ENCODE results near the gene ADGRG3.

Gene ADGRG3

GRCh38 chr16:57645691-57646387 lies 22.3 kb upstream of the ADGRG3 start:
- DNase-seq (ENCODE audit: low read depth in 1 of 2, low spot score in 1 of 2) = no peak

DNA sequence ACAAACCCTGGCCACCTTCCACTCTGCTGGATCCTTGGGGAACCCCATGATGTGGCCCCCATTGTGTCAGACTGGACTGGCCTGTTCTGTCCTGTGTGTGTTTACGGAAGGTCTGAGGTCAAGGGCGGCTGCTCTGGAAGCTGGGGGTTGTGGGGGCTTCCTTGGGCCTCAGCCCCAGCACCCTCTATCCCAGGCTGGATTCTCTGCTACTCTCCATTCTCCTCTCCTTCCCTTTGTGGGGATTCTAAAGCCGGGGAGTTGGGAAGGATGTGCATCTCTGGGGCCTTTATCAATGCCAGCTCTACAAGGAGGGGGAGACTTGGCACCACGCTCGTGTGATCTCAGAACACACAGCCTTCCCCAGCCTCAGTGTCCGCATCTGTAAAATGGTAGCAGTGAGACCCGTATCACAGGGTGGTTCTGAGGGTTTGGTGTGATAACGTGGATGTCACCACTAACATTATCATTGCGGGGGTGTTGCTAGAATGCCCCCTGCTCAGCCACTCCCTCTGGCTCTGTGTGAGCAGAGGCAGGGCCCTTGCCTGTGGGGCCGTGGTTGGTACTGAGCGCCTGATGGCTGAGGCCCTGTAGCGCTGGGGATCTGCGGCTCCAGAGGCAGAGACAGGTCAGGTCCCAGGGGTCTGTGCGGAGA lies 21.6 kb upstream of the ADGRG3 start:
- DNase-seq (ENCODE audit: low read depth in 1 of 2, low spot score in 1 of 2) = no peak

DNA sequence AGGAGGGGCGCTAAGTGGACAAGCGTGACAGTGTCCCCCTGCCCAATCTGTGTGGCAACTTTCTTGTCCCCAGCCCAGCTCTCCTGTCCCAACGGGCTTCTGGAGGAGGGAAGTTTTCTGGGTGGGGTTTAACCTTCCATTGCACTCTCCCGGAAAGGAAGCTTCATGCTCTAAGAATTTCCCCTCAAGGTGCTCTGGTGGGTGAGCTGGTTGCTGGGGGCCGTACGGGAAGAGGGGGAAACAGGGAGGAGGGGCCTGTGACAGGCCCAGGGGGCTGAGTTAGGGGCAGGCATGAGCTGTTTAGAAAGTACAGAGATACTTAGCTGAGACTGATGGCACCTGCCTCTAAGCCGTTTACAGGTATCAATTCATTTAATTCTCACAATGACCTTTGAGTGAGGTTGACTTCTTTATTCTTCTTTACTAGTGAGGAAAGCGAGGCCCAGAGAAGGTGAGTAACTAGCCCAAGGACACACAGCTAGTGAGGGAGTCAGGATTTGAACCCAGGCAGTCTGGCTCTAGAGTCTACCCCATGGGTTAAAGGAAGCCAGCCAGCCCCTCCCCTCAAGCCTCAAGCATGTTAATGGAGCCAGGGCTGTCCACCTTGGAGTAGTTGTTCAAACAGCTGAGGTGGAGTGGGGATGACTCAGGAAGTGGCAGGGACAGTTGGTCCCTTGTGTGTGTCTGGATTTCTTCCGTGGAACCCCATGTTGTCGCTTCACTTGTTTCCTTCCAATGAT lies 20.8 kb upstream of the ADGRG3 start:
- DNase-seq (ENCODE audit: low read depth in 1 of 2, low spot score in 1 of 2) = no peak

DNA sequence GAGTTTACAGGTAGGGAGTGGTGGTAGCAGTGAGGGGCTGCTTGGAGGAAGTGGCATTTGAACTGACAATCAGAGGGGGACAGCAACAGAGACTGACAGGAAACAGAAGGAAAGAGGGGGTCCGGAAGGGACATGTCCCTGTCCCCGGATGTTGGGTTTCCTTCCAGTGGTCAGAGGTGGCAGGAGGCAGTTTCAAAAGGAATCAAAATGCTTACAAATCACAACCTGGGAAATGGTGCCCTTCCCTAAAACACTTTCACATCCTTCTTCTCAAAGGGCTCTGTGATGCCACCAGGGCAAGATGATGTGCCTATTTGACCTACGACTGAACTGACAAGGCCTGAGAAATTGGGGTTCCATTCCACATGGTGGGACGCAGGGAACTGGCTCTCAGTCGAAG lies 20.0 kb upstream of the ADGRG3 start:
- DNase-seq (ENCODE audit: low read depth in 1 of 2, low spot score in 1 of 2) = no peak

- DNase-seq (ENCODE audit: low read depth in 1 of 2, low spot score in 1 of 2) = peak; percentile 77 to 84
These were observed 19.3 kb upstream of the ADGRG3 start for GRCh38 chr16:57648581-57649442.

DNA sequence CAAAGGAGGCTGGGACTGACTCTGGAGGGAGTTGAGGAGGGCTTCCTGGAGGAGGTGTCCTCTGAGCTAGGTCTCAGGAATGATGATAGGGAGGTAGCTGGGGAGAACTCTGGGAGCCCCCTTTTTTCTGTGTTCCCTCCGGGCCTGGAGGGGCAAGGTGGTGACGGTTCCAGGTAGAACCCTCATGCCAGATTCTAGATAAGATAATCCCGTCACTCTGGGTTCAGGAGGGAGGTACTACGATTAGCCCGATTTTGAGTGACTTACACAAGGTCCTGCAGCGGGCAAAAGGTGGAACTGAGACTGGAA lies 18.7 kb upstream of the ADGRG3 start:
- DNase-seq (ENCODE audit: low read depth in 1 of 2, low spot score in 1 of 2) = no peak

DNA sequence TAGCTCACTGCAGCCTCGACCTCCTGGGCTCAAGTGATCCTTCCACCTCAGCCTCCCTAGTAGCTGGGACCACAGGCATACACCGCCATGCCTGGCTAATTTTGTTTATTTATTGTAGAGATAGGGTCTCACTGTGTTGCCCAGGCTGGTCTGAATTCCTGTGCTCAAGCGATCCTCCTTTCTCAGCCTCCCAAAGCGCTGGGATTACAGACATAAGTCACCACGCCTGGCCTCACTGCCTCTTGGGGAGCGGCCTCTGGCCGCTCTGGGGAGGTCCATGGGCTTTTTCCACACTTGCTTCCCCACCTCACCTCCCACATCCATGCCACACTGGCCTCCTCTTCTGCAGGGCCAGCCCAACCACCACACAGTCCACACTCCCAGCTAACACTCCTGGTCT lies 18.3 kb upstream of the ADGRG3 start:
- DNase-seq (ENCODE audit: low read depth in 1 of 2, low spot score in 1 of 2) = no peak

DNA sequence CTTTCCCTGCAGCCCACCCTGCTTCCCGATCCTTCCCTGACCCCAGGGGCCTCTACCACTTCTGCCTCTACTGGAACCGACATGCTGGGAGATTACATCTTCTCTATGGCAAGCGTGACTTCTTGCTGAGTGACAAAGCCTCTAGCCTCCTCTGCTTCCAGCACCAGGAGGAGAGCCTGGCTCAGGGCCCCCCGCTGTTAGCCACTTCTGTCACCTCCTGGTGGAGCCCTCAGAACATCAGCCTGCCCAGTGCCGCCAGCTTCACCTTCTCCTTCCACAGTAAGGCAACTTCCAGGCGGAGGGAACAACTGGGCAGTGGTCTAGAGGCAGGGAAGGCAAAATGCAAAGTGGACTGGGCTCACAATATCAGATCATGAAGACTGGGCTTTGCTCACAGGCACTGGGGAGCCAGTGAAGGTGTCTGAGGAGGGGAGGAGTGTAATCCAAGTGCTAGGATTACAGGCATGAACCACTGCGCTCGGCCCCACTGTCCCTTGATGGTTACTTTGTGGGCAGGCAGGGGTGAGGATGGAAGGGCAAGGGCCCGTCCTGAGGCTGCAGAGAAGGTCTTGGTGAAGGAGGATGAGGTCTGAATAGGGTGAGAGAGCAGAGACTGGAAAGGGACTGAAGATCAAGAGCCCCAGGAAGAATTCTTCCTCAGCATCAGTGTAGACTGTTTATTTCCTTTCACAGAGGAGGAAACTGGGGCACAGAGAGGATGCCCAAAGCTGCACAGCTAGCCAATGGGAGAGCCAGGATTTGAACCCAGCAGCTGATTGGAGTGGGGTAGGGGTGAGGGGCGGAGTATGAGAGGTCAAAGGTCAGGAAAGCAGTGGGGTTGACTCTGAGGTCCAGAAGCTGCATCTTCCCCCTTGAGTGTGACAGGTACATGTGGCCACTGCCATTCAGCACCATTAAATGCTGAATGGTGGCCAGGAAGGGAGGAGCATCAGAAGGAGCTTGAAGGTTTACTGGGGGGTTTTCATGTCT lies 16.5 kb upstream of the ADGRG3 start:
- DNase-seq (ENCODE audit: low read depth in 1 of 2, low spot score in 1 of 2) = no peak

- DNase-seq (ENCODE audit: low read depth in 1 of 2, low spot score in 1 of 2) = no peak
These were observed 15.2 kb upstream of the ADGRG3 start for GRCh38 chr16:57652695-57653471.

- DNase-seq (ENCODE audit: low read depth in 1 of 2, low spot score in 1 of 2) = no peak
These were observed 14.2 kb upstream of the ADGRG3 start for GRCh38 chr16:57653936-57654335.

DNA sequence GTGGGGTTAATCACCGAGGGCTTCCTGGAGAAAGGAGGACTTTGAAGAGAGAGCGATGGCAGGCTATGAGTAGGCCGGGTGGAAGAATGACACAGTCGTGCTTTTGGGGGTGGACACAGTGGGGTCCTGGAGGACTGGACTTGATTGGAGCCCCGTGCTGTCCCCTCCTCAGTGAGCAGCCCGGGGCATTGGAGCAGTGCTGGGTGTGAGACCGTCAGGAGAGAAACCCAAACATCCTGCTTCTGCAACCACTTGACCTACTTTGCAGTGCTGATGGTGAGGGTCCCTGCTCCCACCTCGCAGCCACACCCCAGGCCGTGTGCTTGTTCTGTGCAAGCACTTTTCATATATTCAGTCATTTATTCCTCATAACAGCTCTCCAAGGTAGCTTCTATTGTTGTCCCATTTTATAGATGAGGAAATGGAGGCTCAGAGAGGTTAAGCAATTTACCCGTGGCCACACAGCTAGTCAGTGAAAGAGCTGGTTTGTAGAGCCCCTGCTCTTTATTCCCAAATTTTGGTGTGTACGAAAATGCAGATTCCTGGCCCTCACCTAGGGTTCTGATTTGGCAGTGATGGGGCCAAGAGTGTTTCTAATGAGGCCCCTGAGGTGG lies 11.7 kb upstream of the ADGRG3 start:
- no peak for DNase-seq (ENCODE audit: low read depth in 1 of 2, low spot score in 1 of 2)

- no peak for DNase-seq (ENCODE audit: low read depth in 1 of 2, low spot score in 1 of 2)
These were observed 10.9 kb upstream of the ADGRG3 start for GRCh38 chr16:57657228-57657627.

DNA sequence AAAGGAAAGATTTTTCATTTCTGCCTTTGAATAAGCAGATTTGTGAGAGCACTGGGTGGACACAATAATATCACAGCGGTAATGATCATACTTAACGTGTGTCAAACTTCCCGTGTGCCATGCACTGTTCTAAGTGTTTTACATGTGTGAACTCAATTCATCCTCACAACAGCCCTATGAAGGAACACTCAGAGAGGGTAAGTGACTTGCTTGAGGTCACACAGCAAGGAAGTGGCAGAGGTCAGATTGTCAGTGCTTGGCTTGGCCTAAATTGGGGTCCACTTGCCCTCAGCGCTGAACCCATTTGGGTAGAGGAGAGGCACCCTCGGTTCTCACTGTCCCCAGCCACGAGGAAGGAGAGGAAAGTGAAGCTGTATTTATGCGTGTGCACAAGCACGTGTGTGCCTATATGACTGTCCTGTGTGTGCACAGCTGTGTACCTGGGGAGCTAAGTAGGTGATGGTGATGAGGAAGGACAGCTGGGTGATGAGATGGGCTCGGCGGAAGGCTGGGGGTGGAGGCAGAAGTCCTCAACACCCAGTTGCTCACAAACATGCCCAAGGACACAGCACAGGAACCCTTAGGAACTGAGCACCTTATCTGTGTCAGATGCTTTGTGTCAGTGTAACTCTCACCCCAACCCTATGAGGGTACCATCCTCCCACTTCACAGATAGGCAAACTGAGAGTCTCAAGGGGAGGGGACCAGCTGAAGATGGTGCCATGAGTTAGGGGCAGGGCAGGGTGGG lies 9.8 kb upstream of the ADGRG3 start:
- no peak for DNase-seq (ENCODE audit: low read depth in 1 of 2, low spot score in 1 of 2)

DNA sequence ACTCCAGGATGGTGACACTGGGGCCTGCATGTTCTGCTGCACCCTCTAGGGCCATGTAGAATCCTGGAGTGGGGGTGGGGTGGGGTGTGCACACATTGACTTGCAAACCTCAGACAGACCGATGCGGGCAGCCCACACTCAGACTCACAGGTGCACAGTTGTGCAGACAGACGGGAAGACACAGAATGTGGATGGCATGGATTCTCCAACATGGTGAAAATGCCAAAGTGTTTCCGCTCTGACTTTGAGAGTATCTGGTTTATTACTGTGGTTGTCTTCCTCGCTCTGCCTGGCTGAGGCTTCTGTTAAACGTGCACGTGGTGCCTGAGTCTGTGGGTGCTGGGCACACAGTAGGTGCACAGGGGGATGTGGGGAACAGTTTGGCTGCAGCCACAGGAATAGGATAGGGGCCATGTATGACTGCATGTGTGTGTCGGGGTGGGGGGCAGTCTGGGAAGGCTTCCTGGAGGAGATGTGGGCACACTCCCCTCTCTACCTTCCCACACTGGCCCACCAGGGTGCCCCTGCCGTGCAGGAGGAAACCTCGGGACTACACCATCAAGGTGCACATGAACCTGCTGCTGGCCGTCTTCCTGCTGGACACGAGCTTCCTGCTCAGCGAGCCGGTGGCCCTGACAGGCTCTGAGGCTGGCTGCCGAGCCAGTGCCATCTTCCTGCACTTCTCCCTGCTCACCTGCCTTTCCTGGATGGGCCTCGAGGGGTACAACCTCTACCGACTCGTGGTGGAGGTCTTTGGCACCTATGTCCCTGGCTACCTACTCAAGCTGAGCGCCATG lies 9.0 kb upstream of the ADGRG3 start:
- DNase-seq (ENCODE audit: low read depth in 1 of 2, low spot score in 1 of 2) = no peak

GRCh38 chr16:57660715-57661463 lies 7.2 kb upstream of the ADGRG3 start:
- DNase-seq (ENCODE audit: low read depth in 1 of 2, low spot score in 1 of 2) = no peak

- DNase-seq (ENCODE audit: low read depth in 1 of 2, low spot score in 1 of 2) = no peak
These were observed 6.6 kb upstream of the ADGRG3 start for GRCh38 chr16:57661510-57661909.
